Measurements from ENCODE around the gene IKZF3. TPM values are rescaled to one million over a fixed set of nuclear protein-coding genes. Genes with fewer than 3 reads are reported as not detected.

IKZF3 gene
- total and polyA plus RNA-seq, 10 of the 15 experiments (the other 5 are each of a cell fraction or from before 2014, with no cell fraction given), result 5.5 to 98.2 (median 47.6) TPM

DNA sequence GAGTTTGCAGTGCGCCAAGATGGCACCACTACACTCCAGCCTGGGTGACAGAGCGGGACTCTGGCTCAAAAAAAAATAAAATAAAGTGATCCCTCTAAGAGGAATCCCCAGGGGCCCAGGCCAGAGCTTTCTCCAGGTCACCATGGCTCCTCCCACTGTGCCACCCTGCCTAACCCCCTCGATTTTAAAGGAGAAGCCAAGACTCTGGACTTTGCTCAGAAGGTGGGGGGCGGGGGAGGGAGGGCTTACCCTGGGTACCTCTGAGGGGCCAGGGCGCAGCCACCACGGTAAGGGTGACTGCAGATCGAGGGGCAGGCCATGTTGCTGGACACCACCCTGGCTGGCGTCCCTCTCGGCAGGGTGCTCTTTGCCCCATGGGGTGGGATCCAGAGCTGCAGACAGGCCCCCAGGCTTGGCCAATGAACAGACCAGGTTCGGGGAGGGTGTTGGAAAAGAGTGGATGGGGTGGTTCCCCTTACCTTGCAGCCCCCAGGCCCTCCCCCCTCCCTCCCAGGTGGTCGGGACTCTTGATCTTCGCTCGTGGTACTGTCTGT is 126.8 kb downstream of the IKZF3 start (continued):
- TF ChIP-seq, protein P1, sequence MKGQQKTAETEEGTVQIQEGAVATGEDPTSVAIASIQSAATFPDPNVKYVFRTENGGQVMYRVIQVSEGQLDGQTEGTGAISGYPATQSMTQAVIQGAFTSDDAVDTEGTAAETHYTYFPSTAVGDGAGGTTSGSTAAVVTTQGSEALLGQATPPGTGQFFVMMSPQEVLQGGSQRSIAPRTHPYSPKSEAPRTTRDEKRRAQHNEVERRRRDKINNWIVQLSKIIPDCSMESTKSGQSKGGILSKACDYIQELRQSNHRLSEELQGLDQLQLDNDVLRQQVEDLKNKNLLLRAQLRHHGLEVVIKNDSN (IDR thresholded peaks at IDR 0.05; ENCODE audit: borderline replicate concordance, extremely low read length, insufficient read depth, low read depth, low read length), result no peak
- TF ChIP-seq, protein P2, sequence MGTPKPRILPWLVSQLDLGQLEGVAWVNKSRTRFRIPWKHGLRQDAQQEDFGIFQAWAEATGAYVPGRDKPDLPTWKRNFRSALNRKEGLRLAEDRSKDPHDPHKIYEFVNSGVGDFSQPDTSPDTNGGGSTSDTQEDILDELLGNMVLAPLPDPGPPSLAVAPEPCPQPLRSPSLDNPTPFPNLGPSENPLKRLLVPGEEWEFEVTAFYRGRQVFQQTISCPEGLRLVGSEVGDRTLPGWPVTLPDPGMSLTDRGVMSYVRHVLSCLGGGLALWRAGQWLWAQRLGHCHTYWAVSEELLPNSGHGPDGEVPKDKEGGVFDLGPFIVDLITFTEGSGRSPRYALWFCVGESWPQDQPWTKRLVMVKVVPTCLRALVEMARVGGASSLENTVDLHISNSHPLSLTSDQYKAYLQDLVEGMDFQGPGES (IDR thresholded peaks at IDR 0.05), result no peak
- no peak for TF ChIP-seq ZNF384 (IDR thresholded peaks at IDR 0.05; ENCODE audit: borderline replicate concordance, low read depth, low read length)
- TF ChIP-seq JUNB (IDR thresholded peaks at IDR 0.05), result no peak
- TF ChIP-seq, protein P3, sequence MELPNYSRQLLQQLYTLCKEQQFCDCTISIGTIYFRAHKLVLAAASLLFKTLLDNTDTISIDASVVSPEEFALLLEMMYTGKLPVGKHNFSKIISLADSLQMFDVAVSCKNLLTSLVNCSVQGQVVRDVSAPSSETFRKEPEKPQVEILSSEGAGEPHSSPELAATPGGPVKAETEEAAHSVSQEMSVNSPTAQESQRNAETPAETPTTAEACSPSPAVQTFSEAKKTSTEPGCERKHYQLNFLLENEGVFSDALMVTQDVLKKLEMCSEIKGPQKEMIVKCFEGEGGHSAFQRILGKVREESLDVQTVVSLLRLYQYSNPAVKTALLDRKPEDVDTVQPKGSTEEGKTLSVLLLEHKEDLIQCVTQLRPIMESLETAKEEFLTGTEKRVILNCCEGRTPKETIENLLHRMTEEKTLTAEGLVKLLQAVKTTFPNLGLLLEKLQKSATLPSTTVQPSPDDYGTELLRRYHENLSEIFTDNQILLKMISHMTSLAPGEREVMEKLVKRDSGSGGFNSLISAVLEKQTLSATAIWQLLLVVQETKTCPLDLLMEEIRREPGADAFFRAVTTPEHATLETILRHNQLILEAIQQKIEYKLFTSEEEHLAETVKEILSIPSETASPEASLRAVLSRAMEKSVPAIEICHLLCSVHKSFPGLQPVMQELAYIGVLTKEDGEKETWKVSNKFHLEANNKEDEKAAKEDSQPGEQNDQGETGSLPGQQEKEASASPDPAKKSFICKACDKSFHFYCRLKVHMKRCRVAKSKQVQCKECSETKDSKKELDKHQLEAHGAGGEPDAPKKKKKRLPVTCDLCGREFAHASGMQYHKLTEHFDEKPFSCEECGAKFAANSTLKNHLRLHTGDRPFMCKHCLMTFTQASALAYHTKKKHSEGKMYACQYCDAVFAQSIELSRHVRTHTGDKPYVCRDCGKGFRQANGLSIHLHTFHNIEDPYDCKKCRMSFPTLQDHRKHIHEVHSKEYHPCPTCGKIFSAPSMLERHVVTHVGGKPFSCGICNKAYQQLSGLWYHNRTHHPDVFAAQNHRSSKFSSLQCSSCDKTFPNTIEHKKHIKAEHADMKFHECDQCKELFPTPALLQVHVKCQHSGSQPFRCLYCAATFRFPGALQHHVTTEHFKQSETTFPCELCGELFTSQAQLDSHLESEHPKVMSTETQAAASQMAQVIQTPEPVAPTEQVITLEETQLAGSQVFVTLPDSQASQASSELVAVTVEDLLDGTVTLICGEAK (IDR thresholded peaks at IDR 0.05; ENCODE audit: borderline replicate concordance), result no peak
- TF ChIP-seq TCF7 (IDR thresholded peaks at IDR 0.05; ENCODE audit: borderline replicate concordance), result no peak
- TF ChIP-seq KAT2A (conservative IDR thresholded peaks at IDR 0.05; ENCODE audit: control insufficient read depth, low read depth, low read length), result no peak
- TF ChIP-seq TCF3 (IDR thresholded peaks at IDR 0.05; ENCODE audit: borderline replicate concordance, insufficient read depth, low read depth, low read length), result no peak
- no peak for TF ChIP-seq POLR2AphosphoS2 (IDR thresholded peaks at IDR 0.05; ENCODE audit: low read depth, low read length)
- no peak for TF ChIP-seq ATF7 (IDR thresholded peaks at IDR 0.05; ENCODE audit: low read depth)
